ENCODE results near the gene UNC93B1. TPM values are rescaled to one million over a fixed set of nuclear protein-coding genes. Genes with fewer than 3 reads are reported as not detected.

Gene UNC93B1
- total RNA-seq, 1 experiment from 2014 or later = 75.5 TPM

- peak overlapping the region; percentile 59; the same call in 1 of the 2 replicates for H3K4me3 ChIP-seq
- H2AFZ ChIP-seq = no peak overlapping the region
- TF ChIP-seq CTCF (conservative IDR thresholded peaks at IDR 0.05) (peak; percentile 50; the same call in 1 of the 2 replicates), EZH2 (IDR thresholded peaks at IDR 0.05; ENCODE audit: low read depth) (no peak)
- peaks cover 62% of the 10 kb centered on the region for H3F3A ChIP-seq (ENCODE audit: insufficient read depth, low read depth)
- H3K27ac ChIP-seq = peak overlapping the region; percentile 93
- intact Hi-C loops (cut with micrococcal nuclease; ENCODE audit: unreplicated experiment) = loop anchor here (1.0 to 10.0 kb wide), 5 partner anchors 11 to 165 kb away; no protein-coding TSS in a partner anchor
- peaks cover 18% of the 10 kb centered on the region; the same call in 1 of the 2 replicates for H3K79me2 ChIP-seq (ENCODE audit: low read depth)
- H3K27me3 ChIP-seq (ENCODE audit: insufficient read depth, low read depth) = no peaks in the 10 kb centered on the region
- no peaks in the 10 kb centered on the region for H4K20me1 ChIP-seq (ENCODE audit: insufficient read depth)
- no peaks in the 10 kb centered on the region for H3K9me2 ChIP-seq (ENCODE audit: insufficient read depth)
- peak overlapping the region; percentile 81 for H3K4me2 ChIP-seq
- POLR2A ChIA-PET (ENCODE audit: unreplicated experiment) = interaction anchor here (0.5 to 1.0 kb wide), 10 partner anchors 17 to 699 kb away, joined by 3 to 8 read pairs (median 3); no protein-coding TSS in a partner anchor
- H3K9me3 ChIP-seq (ENCODE audit: insufficient read depth, low read depth) = no peaks in the 10 kb centered on the region
- peaks cover 62% of the 10 kb centered on the region for H3K4me1 ChIP-seq (replicated peaks; ENCODE audit: insufficient read depth)
- BruUV-seq (replicated peaks) = no TSS peak
- CTCF ChIA-PET = interaction anchor here (0.5 to 1.1 kb wide), 2 partner anchors 11 to 34 kb away, joined by 8 read pairs; no protein-coding TSS in a partner anchor
- no peaks in the 10 kb centered on the region for H3K36me3 ChIP-seq (ENCODE audit: low read depth)
- DNase-seq = peak in 1 of 2 experiments; percentile 68
Measured at GRCh38 chr11:68009391-68010089, 5.6 kb upstream of the UNC93B1 start.

GRCh38 chr11:68008381-68009337 lies 4.8 kb upstream of the UNC93B1 start:
- no peaks in the 10 kb centered on the region for H3K9me2 ChIP-seq (ENCODE audit: insufficient read depth)
- TF ChIP-seq CTCF (conservative IDR thresholded peaks at IDR 0.05) (no peak), EZH2 (IDR thresholded peaks at IDR 0.05; ENCODE audit: low read depth) (no peak)
- peak overlapping the region; percentile 93 for H3K27ac ChIP-seq
- peaks cover 18% of the 10 kb centered on the region; the same call in 1 of the 2 replicates for H3K79me2 ChIP-seq (ENCODE audit: low read depth)
- peaks cover 57% of the 10 kb centered on the region for H3F3A ChIP-seq (ENCODE audit: insufficient read depth, low read depth)
- no peaks in the 10 kb centered on the region for H4K20me1 ChIP-seq (ENCODE audit: insufficient read depth)
- no peaks in the 10 kb centered on the region for H3K27me3 ChIP-seq (ENCODE audit: insufficient read depth, low read depth)
- intact Hi-C loops (cut with micrococcal nuclease; ENCODE audit: unreplicated experiment) = no loop called here
- CTCF ChIA-PET = interaction anchor here (0.6 kb wide), 1 partner anchor 422 kb away, joined by 8 read pairs; no protein-coding TSS in a partner anchor
- no TSS peak for BruUV-seq (replicated peaks)
- no peak for DNase-seq
- peak overlapping the region; percentile 81 for H3K4me2 ChIP-seq
- no peaks in the 10 kb centered on the region for H3K36me3 ChIP-seq (ENCODE audit: low read depth)
- POLR2A ChIA-PET (ENCODE audit: unreplicated experiment) = no interaction called here
- peaks cover 58% of the 10 kb centered on the region for H3K4me1 ChIP-seq (replicated peaks; ENCODE audit: insufficient read depth)
- no peaks in the 10 kb centered on the region for H3K9me3 ChIP-seq (ENCODE audit: insufficient read depth, low read depth)
- no peak overlapping the region for H3K4me3 ChIP-seq
- H2AFZ ChIP-seq = no peak overlapping the region

Measured in PC-9 (cell line).